ENCODE results near the gene IFNGR1.

The IFNGR1 gene

GRCh38 chr6:137177611-137178010, 41.6 kb downstream of the IFNGR1 start:
- no peak for DNase-seq (ENCODE audit: low read depth in 2 of 2, low spot score in 1 of 2)

- DNase-seq (ENCODE audit: low read depth in 2 of 2, low spot score in 1 of 2), result no peak
Measured at GRCh38 chr6:137176729-137177128, 42.5 kb downstream of the IFNGR1 start.

- no peak for DNase-seq (ENCODE audit: low read depth in 2 of 2, low spot score in 1 of 2)
Measured at GRCh38 chr6:137175868-137176245, 43.3 kb downstream of the IFNGR1 start.

GRCh38 chr6:137175157-137175867, 43.9 kb downstream of the IFNGR1 start:
- no peak for DNase-seq (ENCODE audit: low read depth in 2 of 2, low spot score in 1 of 2)

GRCh38 chr6:137173501-137173900, 45.7 kb downstream of the IFNGR1 start, which contains the start of gene IL22RA2:
TSS of gene IL22RA2 (minus strand) at chr6:137173644. CDS start at chr6:137161749, 11,895 bp downstream.
- no peak for DNase-seq (ENCODE audit: low read depth in 2 of 2, low spot score in 1 of 2)

GRCh38 chr6:137172734-137173431, 46.3 kb downstream of the IFNGR1 start:
- DNase-seq (ENCODE audit: low read depth in 2 of 2, low spot score in 1 of 2), result no peak

- no peak for DNase-seq (ENCODE audit: low read depth in 2 of 2, low spot score in 1 of 2)
Measured at GRCh38 chr6:137171824-137172733, 47.1 kb downstream of the IFNGR1 start.

- DNase-seq (ENCODE audit: low read depth in 2 of 2, low spot score in 1 of 2), result no peak
Measured at GRCh38 chr6:137171053-137171374, 48.2 kb downstream of the IFNGR1 start.

- no peak for DNase-seq (ENCODE audit: low read depth in 2 of 2, low spot score in 1 of 2)
Measured at GRCh38 chr6:137170266-137171052, 48.7 kb downstream of the IFNGR1 start.

- no peak for DNase-seq (ENCODE audit: low read depth in 2 of 2, low spot score in 1 of 2)
Measured at GRCh38 chr6:137167702-137168377, 51.3 kb downstream of the IFNGR1 start.

- DNase-seq (ENCODE audit: low read depth in 2 of 2, low spot score in 1 of 2), result no peak
Measured at GRCh38 chr6:137166247-137167098, 52.7 kb downstream of the IFNGR1 start.

GRCh38 chr6:137165375-137166246, 53.6 kb downstream of the IFNGR1 start:
- DNase-seq (ENCODE audit: low read depth in 2 of 2, low spot score in 1 of 2), result no peak

GRCh38 chr6:137163732-137164318, 55.4 kb downstream of the IFNGR1 start:
- DNase-seq (ENCODE audit: low read depth in 2 of 2, low spot score in 1 of 2), result no peak

- DNase-seq (ENCODE audit: low read depth in 2 of 2, low spot score in 1 of 2), result no peak
Measured at GRCh38 chr6:137162692-137163306, 56.4 kb downstream of the IFNGR1 start.

GRCh38 chr6:137161949-137162348, 57.2 kb downstream of the IFNGR1 start:
- DNase-seq (ENCODE audit: low read depth in 2 of 2, low spot score in 1 of 2), result no peak

- DNase-seq (ENCODE audit: low read depth in 2 of 2, low spot score in 1 of 2), result no peak
Measured at GRCh38 chr6:137160763-137161162, 58.4 kb downstream of the IFNGR1 start.

- DNase-seq (ENCODE audit: low read depth in 2 of 2, low spot score in 1 of 2), result no peak
Measured at GRCh38 chr6:137159912-137160311, 59.3 kb downstream of the IFNGR1 start.

GRCh38 chr6:137157601-137158000, 61.6 kb downstream of the IFNGR1 start:
- no peak for DNase-seq (ENCODE audit: low read depth in 2 of 2, low spot score in 1 of 2)
